Mucosa of stomach (tissue), 1 donor: ENCODE data around the gene USP11.

Experiments
- H3K27me3 ChIP-seq: one replicate; pipeline ENCODE4 v1.7.0; 2013; ENCODE audit warnings: mild to moderate bottlenecking, low read length; ENCODE audit not compliant: control insufficient read depth, insufficient read depth
- H3K36me3 ChIP-seq: one replicate; pipeline ENCODE4 v1.7.0; 2013; ENCODE audit warnings: low read length; ENCODE audit not compliant: control insufficient read depth, insufficient read depth
- H3K4me1 ChIP-seq: one replicate; pipeline ENCODE4 v1.7.0; 2013; ENCODE audit warnings: mild to moderate bottlenecking, low read length; ENCODE audit not compliant: control insufficient read depth, insufficient read depth
- H3K4me3 ChIP-seq: one replicate; pipeline ENCODE4 v1.7.0; 2013; ENCODE audit warnings: low read length
- H3K9ac ChIP-seq: one replicate; pipeline ENCODE4 v1.7.0; 2013; ENCODE audit warnings: mild to moderate bottlenecking, low read length, moderate library complexity
- H3K9me3 ChIP-seq: one replicate; pipeline ENCODE4 v1.7.0; 2013; ENCODE audit warnings: mild to moderate bottlenecking, low read length, moderate library complexity; ENCODE audit not compliant: control insufficient read depth
- donor health status: Pancreatic carcinoma.

Gene USP11

GRCh38 chrX:47209508-47210238 lies 23.1 kb upstream of the USP11 start:
- no peaks in the 10 kb centered on the region for H3K27me3 ChIP-seq
- H3K36me3 ChIP-seq: peaks cover 16% of the 10 kb centered on the region
- H3K4me3 ChIP-seq: no peak overlapping the region
- H3K4me1 ChIP-seq: no peaks in the 10 kb centered on the region
- H3K9me3 ChIP-seq: no peaks in the 10 kb centered on the region
- H3K9ac ChIP-seq: no peak overlapping the region

GRCh38 chrX:47210661-47211425 lies 22.0 kb upstream of the USP11 start:
- peaks cover 18% of the 10 kb centered on the region for H3K36me3 ChIP-seq

GRCh38 chrX:47212381-47213293 lies 20.2 kb upstream of the USP11 start:
- Histone ChIP-seq H3K4me1 (peaks cover 10% of the 10 kb centered on the region), H3K27me3 (no peaks in the 10 kb centered on the region), H3K9ac (no peak overlapping the region), H3K36me3 (peaks cover 18% of the 10 kb centered on the region), H3K9me3 (no peaks in the 10 kb centered on the region), H3K4me3 (no peak overlapping the region)

More at GRCh38 chrX:47210661-47211425, 22.0 kb upstream of the USP11 start:
- Histone ChIP-seq H3K27me3 (no peaks in the 10 kb centered on the region), H3K9me3 (no peaks in the 10 kb centered on the region), H3K4me3 (no peak overlapping the region), H3K4me1 (no peaks in the 10 kb centered on the region), H3K9ac (no peak overlapping the region)

DNA sequence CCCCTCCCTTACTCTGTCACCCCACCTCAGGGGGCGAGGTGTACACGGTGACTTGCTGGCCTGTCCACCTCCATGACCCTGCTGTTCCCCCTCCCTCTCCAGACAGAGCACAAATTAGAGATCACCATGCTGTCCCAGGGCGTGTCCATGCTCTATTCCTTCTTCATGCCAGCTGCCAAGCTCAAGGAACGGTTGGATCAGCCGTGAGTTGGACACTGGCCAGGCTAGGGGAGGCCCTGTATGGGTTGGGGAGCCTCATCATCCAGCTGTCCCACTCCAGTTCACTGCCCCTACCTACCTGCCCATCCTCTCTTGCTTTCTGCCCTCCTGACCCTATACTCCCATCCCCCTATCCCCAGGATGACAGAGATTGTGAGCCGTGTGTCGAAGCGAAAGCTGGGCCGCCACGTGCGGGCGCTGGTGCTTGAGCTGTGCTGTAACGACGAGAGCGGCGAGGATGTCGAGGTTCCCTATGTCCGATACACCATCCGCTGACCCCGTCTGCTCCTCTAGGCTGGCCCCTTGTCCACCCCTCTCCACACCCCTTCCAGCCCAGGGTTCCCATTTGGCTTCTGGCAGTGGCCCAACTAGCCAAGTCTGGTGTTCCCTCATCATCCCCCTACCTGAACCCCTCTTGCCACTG lies 18.3 kb upstream of the USP11 start:
- Histone ChIP-seq H3K4me3 (no peak overlapping the region), H3K9ac (no peak overlapping the region), H3K27me3 (no peaks in the 10 kb centered on the region), H3K9me3 (no peaks in the 10 kb centered on the region), H3K4me1 (peaks cover 10% of the 10 kb centered on the region), H3K36me3 (peaks cover 18% of the 10 kb centered on the region)

DNA sequence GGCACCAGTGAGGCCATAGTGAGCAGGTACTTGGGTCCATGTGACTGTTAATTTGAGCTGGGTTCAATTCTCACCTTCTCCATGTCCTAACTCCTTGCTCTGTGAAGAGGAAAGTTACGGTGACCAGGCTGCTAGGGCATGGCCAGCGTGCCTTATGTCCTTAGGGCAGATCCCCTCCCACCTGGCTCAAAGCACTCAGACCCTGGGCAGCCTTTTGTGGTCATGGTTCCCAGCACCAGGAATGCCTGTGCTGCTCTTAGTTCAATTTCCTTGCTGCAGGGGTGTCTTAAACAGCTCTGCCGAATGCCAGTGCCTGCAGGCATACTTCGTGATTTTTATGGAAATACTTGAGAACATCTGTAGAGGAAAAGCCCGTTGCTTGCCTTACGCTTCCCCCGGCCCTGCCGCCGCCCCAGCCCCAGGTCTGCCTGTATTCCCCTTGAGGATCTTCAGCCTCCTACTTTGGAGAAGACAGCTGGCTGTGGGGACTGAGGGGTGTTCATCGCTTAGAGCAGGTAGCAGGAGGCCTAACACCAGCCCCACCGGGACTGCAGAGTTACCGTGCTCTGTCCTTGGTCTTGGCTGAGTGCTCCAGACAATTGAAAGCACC lies 17.4 kb upstream of the USP11 start:
- Histone ChIP-seq H3K9me3 (no peaks in the 10 kb centered on the region), H3K4me1 (peaks cover 18% of the 10 kb centered on the region), H3K4me3 (no peak overlapping the region), H3K27me3 (no peaks in the 10 kb centered on the region), H3K9ac (no peak overlapping the region), H3K36me3 (peaks cover 18% of the 10 kb centered on the region)

DNA sequence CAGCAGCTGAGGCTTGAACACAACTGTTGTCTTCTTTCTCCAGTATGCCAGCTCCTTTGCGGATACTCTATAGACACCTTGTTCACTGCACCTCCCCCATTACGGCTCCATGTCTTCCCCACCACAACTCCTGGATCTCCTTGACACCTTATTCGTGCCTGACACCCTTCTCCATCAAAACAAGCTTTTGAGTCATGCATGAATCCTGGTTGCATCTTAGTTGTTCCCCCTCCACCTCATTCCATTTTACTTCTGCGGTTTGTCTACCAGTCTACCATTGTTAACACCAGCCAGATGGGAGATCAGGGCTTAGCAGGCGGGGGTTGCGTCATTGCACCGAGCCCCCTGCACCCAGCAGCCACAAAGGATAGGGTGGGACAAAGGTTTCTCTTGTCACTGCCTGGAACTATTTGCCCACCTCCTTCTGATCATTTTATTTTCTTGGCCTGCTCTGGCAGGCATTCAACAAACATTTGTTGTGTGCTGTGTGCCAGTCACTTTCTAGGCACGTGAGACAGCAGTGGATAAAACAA lies 16.4 kb upstream of the USP11 start:
- Histone ChIP-seq H3K9me3 (no peaks in the 10 kb centered on the region), H3K36me3 (peaks cover 9% of the 10 kb centered on the region), H3K27me3 (no peaks in the 10 kb centered on the region), H3K9ac (peak overlapping the region; percentile 53), H3K4me3 (no peak overlapping the region), H3K4me1 (peaks cover 20% of the 10 kb centered on the region)

DNA sequence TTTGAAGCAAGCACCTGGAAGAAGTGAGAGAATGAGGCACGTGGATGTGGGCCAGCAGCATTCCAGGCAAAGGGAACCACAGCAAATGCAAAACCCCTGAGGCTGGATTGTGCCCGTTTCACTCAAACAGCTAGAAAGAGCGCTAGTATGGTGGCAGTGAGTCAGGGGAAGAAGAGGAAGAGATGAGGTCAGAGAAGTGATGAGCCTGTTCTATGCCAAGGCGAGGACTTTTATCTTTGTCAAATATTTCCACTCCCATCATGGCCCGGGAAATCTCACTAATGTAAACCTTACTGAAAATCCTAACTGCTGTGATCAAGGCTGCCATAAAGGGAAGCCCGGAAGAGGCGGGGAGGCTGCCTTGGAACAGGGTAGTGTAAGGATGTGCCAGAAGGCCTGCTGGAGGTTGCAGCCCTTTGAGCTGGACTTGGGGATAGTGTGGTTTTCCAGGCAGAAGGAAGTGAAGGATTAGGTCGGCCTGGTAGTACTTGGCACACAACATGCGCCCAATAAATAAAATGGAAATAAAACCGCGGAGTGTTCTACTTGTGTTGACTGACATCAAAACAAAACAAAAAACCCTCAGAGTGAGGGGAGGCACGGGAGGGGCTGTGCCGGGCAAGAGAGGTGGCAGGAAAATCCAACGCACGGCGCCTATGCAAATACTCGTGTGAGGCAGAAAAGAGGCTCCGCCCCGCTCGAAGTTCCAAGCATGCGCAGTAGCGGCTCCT lies 15.5 kb upstream of the USP11 start:
- Histone ChIP-seq H3K9ac (peak overlapping the region; percentile 53), H3K27me3 (no peaks in the 10 kb centered on the region), H3K4me3 (no peak overlapping the region), H3K9me3 (no peaks in the 10 kb centered on the region), H3K4me1 (peaks cover 20% of the 10 kb centered on the region), H3K36me3 (peaks cover 7% of the 10 kb centered on the region)

DNA sequence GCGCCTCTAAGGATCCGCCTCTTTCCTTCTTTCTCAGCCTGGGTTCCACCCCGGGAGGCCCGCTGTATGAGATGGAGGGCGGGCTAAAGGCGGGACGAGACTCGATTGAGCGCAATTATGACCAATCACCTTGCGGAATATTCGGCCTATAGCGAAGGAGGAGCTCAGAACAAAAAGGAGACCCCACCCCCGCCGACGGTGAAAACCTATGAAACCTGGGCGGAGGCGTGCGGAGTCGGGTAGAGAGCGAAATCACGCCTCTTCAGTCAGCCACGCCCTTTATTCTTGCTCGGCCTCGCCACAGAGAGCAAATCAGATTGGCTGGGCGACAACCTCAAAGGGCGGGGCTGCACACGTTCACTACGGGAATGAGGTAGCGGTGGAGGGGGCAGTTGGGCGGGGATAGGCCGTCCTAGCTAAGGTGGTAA lies 14.9 kb upstream of the USP11 start:
- Histone ChIP-seq H3K36me3 (peaks cover 7% of the 10 kb centered on the region), H3K27me3 (no peaks in the 10 kb centered on the region), H3K9ac (peak overlapping the region; percentile 88), H3K9me3 (no peaks in the 10 kb centered on the region), H3K4me1 (peaks cover 20% of the 10 kb centered on the region), H3K4me3 (peak overlapping the region; percentile 72)

GRCh38 chrX:47218280-47218919 lies 14.4 kb upstream of the USP11 start, which contains the start of gene CDK16:
TSS of gene CDK16 (plus strand) at chrX:47218681. CDS start at chrX:47223558, 4,877 bp downstream.
- Histone ChIP-seq H3K36me3 (peaks cover 7% of the 10 kb centered on the region), H3K4me1 (peaks cover 20% of the 10 kb centered on the region), H3K27me3 (no peaks in the 10 kb centered on the region), H3K4me3 (peak within 1 kb of the TSS; percentile 72), H3K9ac (peak within 1 kb of the TSS; percentile 88), H3K9me3 (no peaks in the 10 kb centered on the region)
